ENCODE results near the gene IQSEC1. TPM values are rescaled to one million over a fixed set of nuclear protein-coding genes. Genes with fewer than 3 reads are reported as not detected.

IQSEC1 gene
- total RNA-seq, 1 donor from 2014 or later = 29.5 TPM

GRCh38 chr3:13077431-13078162 lies 4.4 kb upstream of the IQSEC1 start:
- no peak overlapping the region for H2AFZ ChIP-seq (ENCODE audit: low read depth, low read length)
- no peak for TF ChIP-seq CTCF (IDR thresholded peaks at IDR 0.05; ENCODE audit: insufficient read depth, low read depth, low read length)
- no peak for TF ChIP-seq EZH2 (IDR thresholded peaks at IDR 0.05; ENCODE audit: insufficient read depth, low read length)
- peaks cover 4% of the 10 kb centered on the region for H3K9me3 Mint-ChIP-seq (ENCODE audit: unreplicated experiment)
- no peak overlapping the region for H3K4me2 ChIP-seq (ENCODE audit: low read length)
- H3K27ac Mint-ChIP-seq (ENCODE audit: unreplicated experiment) = no peak overlapping the region
- DNase-seq (ENCODE audit: low read depth) (no peak), FAIRE-seq (no peak)
- no peak overlapping the region for H3K4me3 Mint-ChIP-seq (ENCODE audit: unreplicated experiment)
- H3K36me3 ChIP-seq (ENCODE audit: insufficient read depth, low read length) = no peaks in the 10 kb centered on the region
- peaks cover 2% of the 10 kb centered on the region for H3K4me1 ChIP-seq (ENCODE audit: insufficient read depth, low read length)
- peaks cover 7% of the 10 kb centered on the region for H3K9me3 ChIP-seq (ENCODE audit: insufficient read depth, low read depth, low read length)
- H3K4me3 ChIP-seq (ENCODE audit: insufficient read depth, low read depth, low read length) = no peak overlapping the region
- peaks cover 41% of the 10 kb centered on the region for H3K27me3 Mint-ChIP-seq (ENCODE audit: low read depth, unreplicated experiment)
- no peaks in the 10 kb centered on the region for H4K20me1 ChIP-seq (ENCODE audit: insufficient read depth, low read length)
- H3K4me1 Mint-ChIP-seq (ENCODE audit: low read depth, unreplicated experiment) = peaks cover 26% of the 10 kb centered on the region
- H3K27me3 ChIP-seq (ENCODE audit: insufficient read depth, low read length) = peaks cover 47% of the 10 kb centered on the region
- no peak overlapping the region for H3K9ac ChIP-seq (ENCODE audit: low read length)
- no peak overlapping the region for H3K27ac ChIP-seq (ENCODE audit: low read depth, low read length)
- no peaks in the 10 kb centered on the region for H3K79me2 ChIP-seq (ENCODE audit: insufficient read depth, low read length)
- H3K36me3 Mint-ChIP-seq (ENCODE audit: low read depth, unreplicated experiment) = peaks cover 3% of the 10 kb centered on the region

- DNase-seq (ENCODE audit: low read depth) (no peak), FAIRE-seq (no peak)
- Histone ChIP-seq H3K79me2 (ENCODE audit: insufficient read depth, low read length) (no peaks in the 10 kb centered on the region), H3K9me3 (ENCODE audit: insufficient read depth, low read depth, low read length) (peaks cover 7% of the 10 kb centered on the region), H3K4me2 (ENCODE audit: low read length) (no peak overlapping the region), H3K4me3 (ENCODE audit: insufficient read depth, low read depth, low read length) (no peak overlapping the region), H3K27ac (ENCODE audit: low read depth, low read length) (no peak overlapping the region), H2AFZ (ENCODE audit: low read depth, low read length) (no peak overlapping the region), H3K36me3 (ENCODE audit: insufficient read depth, low read length) (no peaks in the 10 kb centered on the region), H3K27me3 (ENCODE audit: insufficient read depth, low read length) (peaks cover 48% of the 10 kb centered on the region), H3K4me1 (ENCODE audit: insufficient read depth, low read length) (peaks cover 6% of the 10 kb centered on the region), H4K20me1 (ENCODE audit: insufficient read depth, low read length) (no peaks in the 10 kb centered on the region), H3K9ac (ENCODE audit: low read length) (no peak overlapping the region)
- peak overlapping the region; percentile 34 for H3K4me3 Mint-ChIP-seq (ENCODE audit: unreplicated experiment)
- no peak overlapping the region for H3K27ac Mint-ChIP-seq (ENCODE audit: unreplicated experiment)
- TF ChIP-seq EZH2 (IDR thresholded peaks at IDR 0.05; ENCODE audit: insufficient read depth, low read length) = no peak
- TF ChIP-seq CTCF (IDR thresholded peaks at IDR 0.05; ENCODE audit: insufficient read depth, low read depth, low read length) = no peak
- H3K36me3 Mint-ChIP-seq (ENCODE audit: low read depth, unreplicated experiment) = peaks cover 3% of the 10 kb centered on the region
- peaks cover 26% of the 10 kb centered on the region for H3K4me1 Mint-ChIP-seq (ENCODE audit: low read depth, unreplicated experiment)
- H3K9me3 Mint-ChIP-seq (ENCODE audit: unreplicated experiment) = peaks cover 4% of the 10 kb centered on the region
- H3K27me3 Mint-ChIP-seq (ENCODE audit: low read depth, unreplicated experiment) = peaks cover 46% of the 10 kb centered on the region
These were observed 2.9 kb upstream of the IQSEC1 start for GRCh38 chr3:13075986-13076654.

GRCh38 chr3:13075318-13075717 lies 2.1 kb upstream of the IQSEC1 start:
- peaks cover 4% of the 10 kb centered on the region for H3K9me3 Mint-ChIP-seq (ENCODE audit: unreplicated experiment)
- peaks cover 51% of the 10 kb centered on the region for H3K27me3 Mint-ChIP-seq (ENCODE audit: low read depth, unreplicated experiment)
- no peak overlapping the region for H3K4me2 ChIP-seq (ENCODE audit: low read length)
- peaks cover 3% of the 10 kb centered on the region for H3K36me3 Mint-ChIP-seq (ENCODE audit: low read depth, unreplicated experiment)
- no peaks in the 10 kb centered on the region for H3K36me3 ChIP-seq (ENCODE audit: insufficient read depth, low read length)
- peaks cover 48% of the 10 kb centered on the region for H3K27me3 ChIP-seq (ENCODE audit: insufficient read depth, low read length)
- H3K4me1 Mint-ChIP-seq (ENCODE audit: low read depth, unreplicated experiment) = peaks cover 21% of the 10 kb centered on the region
- FAIRE-seq = no peak
- H3K4me1 ChIP-seq (ENCODE audit: insufficient read depth, low read length) = peaks cover 6% of the 10 kb centered on the region
- H3K27ac Mint-ChIP-seq (ENCODE audit: unreplicated experiment) = no peak overlapping the region
- DNase-seq (ENCODE audit: low read depth) = no peak
- H3K9me3 ChIP-seq (ENCODE audit: insufficient read depth, low read depth, low read length) = peaks cover 7% of the 10 kb centered on the region
- H3K4me3 Mint-ChIP-seq (ENCODE audit: unreplicated experiment) = no peak overlapping the region
- H4K20me1 ChIP-seq (ENCODE audit: insufficient read depth, low read length) = no peaks in the 10 kb centered on the region
- H3K9ac ChIP-seq (ENCODE audit: low read length) = no peak overlapping the region
- H3K4me3 ChIP-seq (ENCODE audit: insufficient read depth, low read depth, low read length) = no peak overlapping the region
- TF ChIP-seq EZH2 (IDR thresholded peaks at IDR 0.05; ENCODE audit: insufficient read depth, low read length) = no peak
- TF ChIP-seq CTCF (IDR thresholded peaks at IDR 0.05; ENCODE audit: insufficient read depth, low read depth, low read length) = no peak
- H3K79me2 ChIP-seq (ENCODE audit: insufficient read depth, low read length) = no peaks in the 10 kb centered on the region
- no peak overlapping the region for H2AFZ ChIP-seq (ENCODE audit: low read depth, low read length)
- H3K27ac ChIP-seq (ENCODE audit: low read depth, low read length) = no peak overlapping the region
